GM12891 (cell line): Measurements from ENCODE around the gene SHOX.
"Not testable (repeated sequence)": the region's sequence is repeated elsewhere in the genome, so short reads cannot be mapped to it uniquely, and the experiment has no call there.

Experiments
- DNase-seq: peaks from one replicate; pipeline ENCODE4 v3.0.0; 2011; ENCODE audit warnings: low spot score; ENCODE audit not compliant: insufficient read length
- FAIRE-seq: peaks from 2 replicates; lab custom pipeline; 2011; peaks lifted over from hg19 to GRCh38; lab: Jason Lieb, UNC
- PAX5 ChIP-seq: IDR thresholded peaks from 2 replicates; pipeline ENCODE4 v1.6.1; 2011; ENCODE audit warnings: low read length, moderate library complexity, mild to moderate bottlenecking; ENCODE audit not compliant: insufficient read depth, severe bottlenecking
- POLR2A ChIP-seq: IDR thresholded peaks from 2 replicates; pipeline ENCODE4 v1.6.1; 2011; ENCODE audit warnings: low read depth, low read length, control low read depth
- POLR2AphosphoS5 ChIP-seq: IDR thresholded peaks from 2 replicates; pipeline ENCODE4 v1.6.1; 2011; ENCODE audit warnings: low read depth, low read length, control low read depth
- POU2F2 ChIP-seq: IDR thresholded peaks from 2 replicates; pipeline ENCODE4 v1.6.1; 2011; ENCODE audit warnings: low read depth, mild to moderate bottlenecking, control low read depth, low read length, moderate library complexity
- SPI1 ChIP-seq: IDR thresholded peaks from 2 replicates; pipeline ENCODE4 v1.6.1; 2011; ENCODE audit warnings: low read depth, low read length, control low read depth
- TAF1 ChIP-seq: IDR thresholded peaks from 2 replicates; pipeline ENCODE4 v1.6.1; 2011; ENCODE audit warnings: low read depth, low read length, control low read depth

The SHOX gene

GRCh38 chrX:649166-649565, 18.6 kb downstream of the SHOX start:
- FAIRE-seq = no peak
- DNase-seq = no peak
- TF ChIP-seq PAX5 (no peak), SPI1 (no peak), POLR2A (no peak), POLR2AphosphoS5 (no peak), TAF1 (no peak), POU2F2 (no peak)

- TF ChIP-seq PAX5 (no peak), POU2F2 (no peak)
- DNase-seq (no peak), FAIRE-seq (no peak)
Observed at GRCh38 chrX:650324-650723, 19.7 kb downstream of the SHOX start.

GRCh38 chrX:650811-651210, 20.2 kb downstream of the SHOX start:
- no peak for DNase-seq
- FAIRE-seq = no peak
- TF ChIP-seq POLR2AphosphoS5 (no peak), PAX5 (no peak), POU2F2 (no peak), POLR2A (no peak)

DNA sequence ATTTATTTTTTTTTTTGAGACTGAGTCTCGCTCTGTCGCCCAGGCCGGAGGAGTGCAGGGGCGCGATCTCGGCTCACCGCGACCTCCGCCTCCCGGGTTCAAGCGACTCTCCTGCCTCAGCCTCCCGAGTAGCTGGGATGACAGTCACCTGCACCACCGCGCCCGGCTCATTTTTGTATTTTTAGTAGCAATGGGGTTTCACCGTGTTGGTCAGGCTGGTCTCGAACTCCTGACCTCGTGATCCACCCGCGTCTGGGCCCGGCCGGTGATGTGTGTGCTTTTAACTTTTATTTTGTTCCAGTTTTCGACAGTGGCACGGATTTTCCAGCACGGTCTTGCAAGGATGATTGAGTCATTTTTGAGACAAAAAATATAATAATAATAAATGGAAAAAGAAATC, 21.3 kb downstream of the SHOX start:
- not testable (repeated sequence) for DNase-seq, FAIRE-seq

- DNase-seq (no peak), FAIRE-seq (no peak)
- TF ChIP-seq SPI1 = no peak
- TF ChIP-seq PAX5 = no peak
- no peak for TF ChIP-seq TAF1
- TF ChIP-seq POU2F2 = no peak
- TF ChIP-seq POLR2A = no peak
- TF ChIP-seq POLR2AphosphoS5 = no peak
Observed at GRCh38 chrX:652341-652741, 21.8 kb downstream of the SHOX start.

DNA sequence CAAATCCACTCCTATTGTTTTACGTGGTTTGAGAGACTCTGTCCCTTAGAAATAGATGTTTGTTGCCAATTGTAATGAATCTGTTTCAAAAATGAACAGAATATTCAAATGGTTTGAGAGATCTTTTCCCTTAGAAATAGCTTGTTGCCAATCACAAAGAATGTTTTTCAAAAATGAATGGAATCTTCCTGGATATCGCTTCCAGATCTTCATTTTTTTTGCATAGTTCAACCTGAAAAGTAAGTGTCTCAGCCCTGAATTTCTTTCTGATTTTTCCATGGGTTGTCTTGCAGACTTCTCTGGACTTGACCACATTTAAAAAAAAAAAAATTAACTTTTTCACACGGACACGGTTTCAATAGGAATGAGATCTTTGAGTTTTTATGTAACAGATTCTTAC, 22.7 kb downstream of the SHOX start:
- FAIRE-seq = no peak
- no peak for DNase-seq
- no peak for TF ChIP-seq PAX5
- no peak for TF ChIP-seq TAF1
- no peak for TF ChIP-seq POLR2AphosphoS5
- TF ChIP-seq SPI1 = no peak
- no peak for TF ChIP-seq POLR2A
- TF ChIP-seq POU2F2 = no peak

- TF ChIP-seq PAX5 = no peak
- no peak for FAIRE-seq
- no peak for DNase-seq
Observed at GRCh38 chrX:661154-661553, 30.6 kb downstream of the SHOX start.

GRCh38 chrX:662126-662525, 31.5 kb downstream of the SHOX start:
- TF ChIP-seq POU2F2 (no peak), TAF1 (no peak), PAX5 (no peak), POLR2A (no peak), POLR2AphosphoS5 (no peak), SPI1 (no peak)
- no peak for FAIRE-seq
- DNase-seq = no peak

DNA sequence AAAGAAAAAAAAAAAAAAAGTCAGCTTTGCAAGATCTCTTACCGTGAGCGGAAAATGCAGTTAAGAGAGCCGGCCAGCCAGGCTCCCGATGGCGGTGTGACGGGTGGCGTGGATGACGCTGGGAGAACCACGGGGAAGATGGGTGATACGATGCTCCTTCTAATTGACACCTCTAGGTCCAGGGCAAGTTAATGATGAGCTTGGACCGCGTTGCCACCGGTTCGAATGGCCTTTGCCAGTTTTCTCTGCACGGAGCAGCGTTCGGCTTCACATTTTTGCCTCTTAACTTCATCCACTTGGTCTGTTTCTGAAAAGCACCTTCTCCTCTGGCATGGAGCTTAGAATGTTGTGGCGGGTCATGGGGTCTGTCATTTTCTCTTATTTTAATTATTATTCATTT, 33.2 kb downstream of the SHOX start:
- DNase-seq (no peak), FAIRE-seq (no peak)
- no peak for TF ChIP-seq TAF1
- TF ChIP-seq POLR2A = no peak
- no peak for TF ChIP-seq SPI1
- no peak for TF ChIP-seq PAX5
- TF ChIP-seq POLR2AphosphoS5 = no peak
- TF ChIP-seq POU2F2 = no peak

GRCh38 chrX:666762-667720, 36.5 kb downstream of the SHOX start:
- TF ChIP-seq POLR2AphosphoS5 = no peak
- no peak for TF ChIP-seq SPI1
- no peak for TF ChIP-seq PAX5
- TF ChIP-seq POLR2A = no peak
- no peak for TF ChIP-seq TAF1
- no peak for TF ChIP-seq POU2F2
- FAIRE-seq (no peak), DNase-seq (no peak)

DNA sequence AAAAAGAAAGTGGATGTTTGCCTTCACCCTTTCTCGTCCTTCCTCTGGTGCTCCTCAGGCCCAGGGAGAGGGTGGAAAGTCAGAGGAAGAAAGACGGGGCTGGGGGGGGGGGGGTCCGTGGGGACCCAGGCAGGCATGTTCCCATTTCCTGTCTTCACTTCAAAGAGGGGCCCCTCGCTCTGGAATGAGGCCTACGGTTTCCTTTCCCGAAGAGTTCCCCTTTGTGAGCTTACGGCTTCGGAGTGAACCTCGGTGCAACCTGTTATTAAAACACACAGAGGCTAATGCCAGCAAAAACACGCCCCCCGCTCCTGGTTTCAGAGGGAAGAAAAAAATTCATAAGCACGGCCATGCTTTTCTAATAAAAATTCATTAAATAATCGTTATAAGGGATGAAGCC, 40.1 kb downstream of the SHOX start:
- TF ChIP-seq POLR2AphosphoS5 (no peak), SPI1 (no peak), TAF1 (no peak), POU2F2 (no peak), POLR2A (no peak), PAX5 (no peak)
- DNase-seq (no peak), FAIRE-seq (no peak)
